ENCODE results near the gene IL10RA. TPM values are rescaled to one million over a fixed set of nuclear protein-coding genes. Genes with fewer than 3 reads are reported as not detected.

Gene IL10RA
- polyA plus RNA-seq, 1 experiment, result not detected

DNA sequence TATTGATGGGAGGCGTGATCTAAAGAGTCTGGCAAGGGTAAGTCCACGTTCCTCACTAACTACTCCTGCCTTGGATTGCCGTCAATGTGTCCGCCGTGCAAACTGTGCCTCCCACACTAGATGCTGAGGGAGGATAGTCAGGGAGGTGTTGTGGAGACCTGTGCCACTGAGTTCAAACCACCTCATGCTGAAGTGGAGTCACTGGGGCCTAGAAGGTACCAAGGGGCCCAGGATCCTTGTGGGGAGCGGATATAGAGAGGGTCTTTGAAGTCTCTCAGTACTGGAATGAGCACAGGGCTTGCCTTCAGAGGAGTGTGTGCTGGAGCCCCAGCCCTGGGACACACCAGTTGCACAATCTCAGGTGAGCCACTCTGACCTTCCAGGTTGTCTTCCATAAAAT, 63.6 kb downstream of the IL10RA start:
- DNase-seq (ENCODE audit: low read depth, low spot score), result no peak
- POLR2A ChIA-PET, result no interaction called here
- Histone ChIP-seq H3K4me3 (ENCODE audit: low read depth, low read length) (no peak overlapping the region), H3K27ac (ENCODE audit: low read depth, low read length) (no peak overlapping the region), H3K27me3 (ENCODE audit: control insufficient read depth, insufficient read depth, low read length) (peaks cover 5% of the 10 kb centered on the region), H3K9me3 (ENCODE audit: control insufficient read depth, insufficient read depth, low read length) (no peaks in the 10 kb centered on the region)
- CTCF ChIA-PET, result interaction anchor here (6.3 kb wide), 1 partner anchor 242 kb away, joined by 86 read pairs; no protein-coding TSS in a partner anchor
- no peak for TF ChIP-seq CTCF (IDR thresholded peaks at IDR 0.05; ENCODE audit: low read depth, low read length)

- POLR2A ChIA-PET, result no interaction called here
- no peak for TF ChIP-seq CTCF (IDR thresholded peaks at IDR 0.05; ENCODE audit: low read depth, low read length)
Measured at GRCh38 chr11:118050208-118050891, 64.2 kb downstream of the IL10RA start.

More at GRCh38 chr11:118050208-118050891, 64.2 kb downstream of the IL10RA start:
- Histone ChIP-seq H3K4me3 (ENCODE audit: low read depth, low read length) (no peak overlapping the region), H3K27me3 (ENCODE audit: control insufficient read depth, insufficient read depth, low read length) (peaks cover 5% of the 10 kb centered on the region), H3K9me3 (ENCODE audit: control insufficient read depth, insufficient read depth, low read length) (no peaks in the 10 kb centered on the region), H3K27ac (ENCODE audit: low read depth, low read length) (no peak overlapping the region)
- CTCF ChIA-PET, result interaction anchor here (1.3 to 6.3 kb wide), 2 partner anchors 232 to 243 kb away, joined by 4 to 86 read pairs; no protein-coding TSS in a partner anchor
- no peak for DNase-seq (ENCODE audit: low read depth, low spot score)

Other genes with a start within 250 kb of the IL10RA start
- gene DSCAML1, start 189.2 kb upstream of the IL10RA start, polyA plus RNA-seq (2011; rRNA removed), result not detected in 2 replicates
- gene FXYD2, start 161.7 kb upstream of the IL10RA start, polyA plus RNA-seq (2011; rRNA removed), result 0.14 TPM in 1 of 2 replicates, not detected in the other
- 19.8 and 21.4 TPM in 2 replicates for gene FXYD6, start 109.7 kb upstream of the IL10RA start, polyA plus RNA-seq (2011; rRNA removed)
- gene TMPRSS13, start 57.0 kb upstream of the IL10RA start, polyA plus RNA-seq (2011; rRNA removed), result not detected in 2 replicates
- gene TMPRSS4, start 90.7 kb downstream of the IL10RA start, polyA plus RNA-seq (2011; rRNA removed), result not detected in 2 replicates
- not detected in 2 replicates for gene SMIM35, start 100.6 kb downstream of the IL10RA start, polyA plus RNA-seq (2011; rRNA removed)
- 0.10 and 0.11 TPM in 2 replicates for gene SCN4B, start 166.4 kb downstream of the IL10RA start, polyA plus RNA-seq (2011; rRNA removed)
- gene SCN2B, start 190.2 kb downstream of the IL10RA start, polyA plus RNA-seq (2011; rRNA removed), result 0.01 TPM in 1 of 2 replicates, not detected in the other
- gene JAML, start 238.6 kb downstream of the IL10RA start, polyA plus RNA-seq (2011; rRNA removed), result not detected in 2 replicates

All from AG04450 (cell line).